Gastrocnemius medialis (tissue), 4 donors: Measurements from ENCODE around the gene SPDYE5.

Experiments used
- CTCF ChIP-seq, 5 experiments: fragments of 450-650 bp in 3 of 5; fragments of 200-600 bp in 2 of 5; sonication (generic) in 2 of 5; IDR thresholded peaks in 4 of 5; conservative IDR thresholded peaks in 1 of 5; 1 replicate in 4 of 5; 2 replicates in 1 of 5; pipeline ENCODE4 v1.5.1; 2016 to 2019; ENCODE audit warnings: antibody characterized with exemption in 5 of 5, mild to moderate bottlenecking in 3 of 5, moderate library complexity in 3 of 5
- POLR2A ChIP-seq, 2 donors: fragments of 450-650 bp; IDR thresholded peaks; one replicate each; pipeline ENCODE4 v1.6.1; 2017; ENCODE audit warnings: antibody characterized with exemption in 2 of 2, mild to moderate bottlenecking in 2 of 2, moderate library complexity in 2 of 2

GRCh38 chr7:75532639-75533038, 40.5 kb downstream of the SPDYE5 start:
- TF ChIP-seq CTCF (IDR thresholded peaks at IDR 0.05 in 4 of 5, conservative IDR thresholded peaks at IDR 0.05 in 1 of 5), result no peak
- TF ChIP-seq POLR2A (IDR thresholded peaks at IDR 0.05), result no peak
